NCI-H82 treated with DMSO at 0.1 percent for 48 hours (cell line): Measurements from ENCODE around the gene SPR.

Source experiments
- DNase-seq: peaks from one replicate; lab custom pipeline; 2025; ENCODE audit not compliant: unreplicated experiment; lab: John Stamatoyannopoulos, UW

Gene SPR

DNA sequence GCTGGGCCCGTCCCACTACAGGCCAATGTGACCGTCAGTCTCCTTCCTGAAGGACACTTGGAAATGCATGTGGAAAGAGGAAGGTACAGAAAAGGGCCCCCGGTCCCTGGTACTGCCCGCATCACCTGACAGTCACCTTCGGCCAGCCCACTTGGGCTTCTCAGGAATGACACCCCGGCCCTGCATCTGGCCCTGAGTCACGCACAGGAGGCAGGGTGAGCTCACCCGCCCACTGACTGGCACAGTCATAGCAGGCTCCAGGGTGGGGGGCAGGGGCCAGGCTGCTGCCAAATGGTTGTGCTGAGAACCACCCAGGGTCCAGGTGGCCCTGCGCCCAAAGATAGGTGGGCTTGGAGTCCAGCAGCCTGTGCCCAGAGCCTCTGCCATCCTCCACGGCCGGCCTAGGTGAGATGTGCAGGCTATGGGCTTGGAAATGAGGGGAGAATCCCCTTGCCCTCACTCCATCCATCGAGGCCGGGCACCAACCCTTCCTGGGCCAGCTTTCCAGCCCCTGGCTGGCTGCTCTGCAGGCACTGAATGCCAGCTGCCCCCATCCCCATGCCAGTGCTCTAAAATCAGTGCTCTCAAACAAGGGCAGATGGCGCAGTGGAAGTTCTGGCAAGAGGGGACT, 44.2 kb downstream of the SPR start:
- no peak for DNase-seq

DNA sequence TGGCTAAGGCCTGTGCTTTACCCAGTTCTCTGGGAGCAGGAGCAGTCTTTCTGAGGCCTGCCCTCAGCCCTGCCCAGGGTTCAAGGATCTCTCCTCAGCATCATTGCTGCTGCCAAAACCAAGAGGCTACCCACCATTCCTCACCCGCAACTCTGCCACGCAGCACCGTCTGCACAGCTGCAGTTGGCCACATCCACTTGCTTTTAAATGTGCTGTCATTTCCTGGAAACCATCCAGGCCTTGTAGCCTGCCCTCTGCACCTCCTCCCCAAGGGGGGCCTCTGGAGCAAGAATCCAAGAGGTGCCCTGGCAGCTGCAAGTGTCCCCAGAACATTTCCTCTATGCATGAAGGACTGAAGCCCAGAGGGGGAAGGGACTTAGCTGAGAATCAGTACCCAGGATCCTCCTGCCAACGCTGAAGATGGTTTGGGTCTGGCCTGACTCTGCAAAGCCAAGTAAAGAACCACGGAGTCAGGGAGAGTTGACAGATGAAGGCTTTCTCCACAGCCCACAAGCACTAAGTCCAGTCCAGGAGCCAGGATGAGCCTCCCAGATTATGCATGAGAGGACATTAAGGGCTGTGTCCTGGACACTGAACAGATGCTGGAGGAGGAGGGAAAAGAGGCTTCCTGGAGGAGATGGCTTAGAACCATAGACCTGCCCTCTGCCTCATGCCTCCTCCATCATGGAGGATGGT, 45.0 kb downstream of the SPR start:
- DNase-seq = no peak

- no peak for DNase-seq
These were observed 45.6 kb downstream of the SPR start for GRCh38 chr2:72932805-72933204.

GRCh38 chr2:72933207-72933606, 46.0 kb downstream of the SPR start:
- no peak for DNase-seq

GRCh38 chr2:72933646-72934151, 46.5 kb downstream of the SPR start:
- DNase-seq = no peak

- no peak for DNase-seq
These were observed 47.7 kb downstream of the SPR start for GRCh38 chr2:72934683-72935610.

DNA sequence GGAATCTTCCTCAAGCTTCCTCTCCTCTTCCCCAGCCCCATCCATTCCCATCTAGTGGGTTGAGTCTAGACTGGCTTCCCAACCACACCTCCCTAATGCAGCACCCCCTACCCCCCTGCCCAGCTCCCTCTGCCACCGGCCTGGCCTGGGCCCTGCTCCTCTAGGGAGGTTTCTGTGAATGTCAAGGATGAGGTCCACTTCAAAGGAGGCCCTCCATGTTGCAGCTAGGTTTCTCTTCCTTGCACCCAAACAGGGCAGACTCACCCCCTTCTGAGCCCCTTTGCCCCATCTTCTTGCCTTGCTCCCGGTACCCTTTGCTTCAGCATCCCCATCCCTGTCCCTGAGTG, 48.4 kb downstream of the SPR start:
- no peak for DNase-seq

DNA sequence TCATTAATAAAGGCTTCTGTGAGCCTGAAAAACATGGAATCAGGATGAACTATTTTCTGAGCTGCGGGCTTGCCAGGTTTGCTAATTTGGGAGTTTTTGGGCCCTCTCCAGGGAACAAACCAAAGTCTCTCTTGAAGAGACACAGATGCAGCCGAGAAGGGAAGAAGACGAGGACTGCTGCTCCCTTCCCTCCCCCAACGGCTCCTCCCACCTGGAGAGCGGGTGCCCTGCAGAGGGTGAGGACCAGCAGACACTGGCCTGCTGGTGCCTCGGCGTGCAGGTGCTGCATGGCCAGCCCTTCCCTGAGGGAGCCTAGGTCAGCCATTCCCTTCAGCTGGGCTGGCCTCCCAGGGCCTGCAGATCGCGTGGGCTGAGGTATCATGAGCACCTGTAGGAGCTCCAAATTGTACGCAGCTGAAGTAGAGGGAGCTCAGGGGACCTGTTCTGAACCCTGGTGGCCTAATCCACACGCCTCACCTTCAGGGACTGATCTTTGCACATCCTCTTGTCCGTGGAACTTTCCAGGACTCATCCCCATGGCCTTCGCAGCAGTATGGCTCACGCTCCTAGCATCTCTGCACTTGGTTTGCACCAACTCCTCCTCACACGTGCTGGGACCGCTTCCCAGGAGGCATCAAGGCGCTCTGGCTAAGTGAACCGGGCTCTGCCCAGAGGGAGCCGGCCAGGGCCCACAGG, 49.6 kb downstream of the SPR start:
- DNase-seq = no peak

- no peak for DNase-seq
These were observed 50.1 kb downstream of the SPR start for GRCh38 chr2:72937356-72937669.

GRCh38 chr2:72938455-72938854, 51.2 kb downstream of the SPR start:
- no peak for DNase-seq

DNA sequence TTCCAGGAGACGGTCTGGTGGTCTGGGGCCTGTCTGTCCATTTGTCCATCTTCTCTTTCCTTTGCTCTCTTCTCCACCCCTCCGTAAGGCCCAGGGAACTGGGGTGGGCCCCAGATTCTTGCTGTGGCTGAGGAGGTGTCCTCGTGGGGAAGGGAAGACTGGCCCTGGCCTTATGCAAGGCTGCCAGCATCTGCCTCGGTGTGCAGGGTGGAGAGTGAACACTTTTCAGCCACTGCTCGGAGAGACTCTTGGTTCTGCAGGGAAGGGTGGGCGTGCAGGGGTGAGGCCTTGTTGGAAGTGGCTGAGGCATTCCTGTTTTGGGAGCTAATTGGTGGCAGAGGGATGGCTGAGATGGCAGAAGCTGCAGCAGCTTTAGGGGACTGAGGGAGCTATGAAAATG, 53.2 kb downstream of the SPR start:
- no peak for DNase-seq

- peak; percentile 54 for DNase-seq
These were observed 53.6 kb downstream of the SPR start for GRCh38 chr2:72940786-72941185.
